Fibroblast of the aortic adventitia (primary cell): Measurements from ENCODE around the gene TPMT. TPM values are rescaled to one million over a fixed set of nuclear protein-coding genes. Genes with fewer than 3 reads are reported as not detected.
"Not testable (repeated sequence)": the region's sequence is repeated elsewhere in the genome, so short reads cannot be mapped to it uniquely, and the experiment has no call there.

Source experiments
- DNase-seq: peaks from one replicate; pipeline ENCODE4 v3.0.0-alpha.2; 2010; ENCODE audit warnings: low read depth
- H3K4me3 ChIP-seq: 2 replicates; pipeline ENCODE4 v1.5.1; 2011; ENCODE audit warnings: low read depth, mild to moderate bottlenecking, control low read depth, low read length, moderate library complexity
- CTCF ChIP-seq: IDR thresholded peaks from 2 replicates; pipeline ENCODE4 v1.5.1; 2011; ENCODE audit warnings: mild to moderate bottlenecking, low read length, control low read depth, inconsistent platforms; ENCODE audit not compliant: insufficient read depth
- total RNA-seq: library from RNA; depleted of rRNA; stranded (reverse); fragments of >200 nt; gene quantifications from 2 replicates; pipeline ENCODE4 v1.2.3, GENCODE V29; 2012; ENCODE audit warnings: low replicate concordance

Gene TPMT
- total RNA-seq, 1 donor, result 22.4 TPM

- no peak overlapping the region for H3K4me3 ChIP-seq
- no peak for DNase-seq
- no peak for TF ChIP-seq CTCF
These were observed 6.6 kb upstream of the TPMT start for GRCh38 chr6:18161431-18161830.

- no peak for DNase-seq
- no peak for TF ChIP-seq CTCF
- H3K4me3 ChIP-seq, result no peak overlapping the region
These were observed 6.0 kb upstream of the TPMT start for GRCh38 chr6:18160911-18161310.

- TF ChIP-seq CTCF, result peak; percentile 37
- peak overlapping the region; percentile 96 for H3K4me3 ChIP-seq
- DNase-seq, result no peak
These were observed 1.1 kb upstream of the TPMT start for GRCh38 chr6:18155864-18156421.

- H3K4me3 ChIP-seq, result peak within 1 kb of the TSS; percentile 96
- DNase-seq, result peak; percentile 97
- no peak for TF ChIP-seq CTCF
These were observed 430 bp upstream of the TPMT start, which contains the start of gene KDM1B for GRCh38 chr6:18155150-18155863. Gene KDM1B, plus strand, starts transcription at chr6:18155422. Its CDS starts 4,474 bp downstream, at chr6:18159896.

GRCh38 chr6:18153311-18153703 is 1.6 kb downstream of the TPMT start:
- DNase-seq, result no peak
- H3K4me3 ChIP-seq, result no peak overlapping the region
- TF ChIP-seq CTCF, result no peak

GRCh38 chr6:18151801-18152200 is 3.1 kb downstream of the TPMT start:
- no peak for DNase-seq
- no peak overlapping the region for H3K4me3 ChIP-seq
- TF ChIP-seq CTCF, result no peak

- not testable (repeated sequence) for DNase-seq, H3K4me3 ChIP-seq
These were observed 3.5 kb downstream of the TPMT start for GRCh38 chr6:18151391-18151790.
